Karpas-422 (cell line): ENCODE data around the gene CTDP1. TPM values are rescaled to one million over a fixed set of nuclear protein-coding genes. Genes with fewer than 3 reads are reported as not detected.

Source experiments
- DNase-seq: peaks from one replicate; pipeline ENCODE4 v3.0.0-alpha.2; 2015
- H2AFZ ChIP-seq: fragments of 200-600 bp; sonication (generic); 2 replicates; pipeline ENCODE4 v1.6.1; 2014; ENCODE audit warnings: antibody characterized with exemption, low read length, mixed read lengths
- H3K27ac ChIP-seq: fragments of 200-600 bp; sonication (generic); 2 replicates; pipeline ENCODE4 v1.5.1; 2014; ENCODE audit warnings: mild to moderate bottlenecking, low read length, moderate library complexity
- H3K27me3 ChIP-seq: fragments of 200-600 bp; sonication (generic); 2 replicates; pipeline ENCODE4 v1.6.1; 2014; ENCODE audit warnings: low read length, mixed read lengths
- H3K36me3 ChIP-seq: fragments of 200-600 bp; sonication (generic); 2 replicates; pipeline ENCODE4 v1.6.1; 2014; ENCODE audit warnings: low read length, mixed read lengths; ENCODE audit not compliant: insufficient read depth
- H3K4me1 ChIP-seq: fragments of 200-600 bp; sonication (generic); 2 replicates; pipeline ENCODE4 v1.6.1; 2014; ENCODE audit warnings: mild to moderate bottlenecking, low read length, mixed read lengths
- H3K4me2 ChIP-seq: fragments of 200-600 bp; sonication (generic); 2 replicates; pipeline ENCODE4 v1.6.1; 2014; ENCODE audit warnings: low read length, low read depth, mild to moderate bottlenecking; ENCODE audit not compliant: poor library complexity, severe bottlenecking
- H3K4me3 ChIP-seq: fragments of 200-600 bp; sonication (generic); 2 replicates; pipeline ENCODE4 v1.5.1; 2014; ENCODE audit warnings: mild to moderate bottlenecking, antibody characterized with exemption, low read length, mixed read lengths
- H3K79me2 ChIP-seq: fragments of 200-600 bp; sonication (generic); 2 replicates; pipeline ENCODE4 v1.6.1; 2014; ENCODE audit warnings: mild to moderate bottlenecking, low read length, mixed read lengths
- H3K9ac ChIP-seq: fragments of 200-600 bp; sonication (generic); 2 replicates; pipeline ENCODE4 v1.6.0; 2014; ENCODE audit warnings: low read length
- H3K9me2 ChIP-seq: fragments of 200-600 bp; sonication (generic), shearing (Covaris generic); replicated peaks from 2 replicates; pipeline ENCODE4 v1.6.0; 2014; ENCODE audit warnings: mild to moderate bottlenecking, low read length, moderate library complexity; ENCODE audit not compliant: insufficient read depth
- H3K9me3 ChIP-seq: fragments of 300-700, 200-600 bp; sonication (generic); 2 replicates; pipeline ENCODE4 v1.6.1; 2014; ENCODE audit warnings: low read length, mixed read lengths
- H4K20me1 ChIP-seq: fragments of 200-600 bp; sonication (generic); 2 replicates; pipeline ENCODE4 v1.6.1; 2014; ENCODE audit warnings: mild to moderate bottlenecking, antibody characterized with exemption, low read length, low read depth; ENCODE audit not compliant: insufficient read depth
- total RNA-seq: library from RNA; depleted of rRNA; stranded (reverse); fragments of >200 nt; shearing (Covaris generic); gene quantifications from 2 replicates; pipeline ENCODE4 v1.2.3, GENCODE V29; 2014; ENCODE audit warnings: low replicate concordance

CTDP1 gene
- total RNA-seq, 1 experiment from 2014 or later = 14.1 TPM

GRCh38 chr18:79772108-79772864 lies 92.7 kb downstream of the CTDP1 start:
- H3K79me2 ChIP-seq = no peaks in the 10 kb centered on the region
- H3K4me1 ChIP-seq = no peaks in the 10 kb centered on the region
- H3K9me3 ChIP-seq = no peaks in the 10 kb centered on the region
- H3K9ac ChIP-seq = no peak overlapping the region
- no peak overlapping the region for H3K4me3 ChIP-seq
- H3K9me2 ChIP-seq = no peaks in the 10 kb centered on the region
- no peak overlapping the region for H3K27ac ChIP-seq
- no peak for DNase-seq
- H2AFZ ChIP-seq = no peak overlapping the region
- no peaks in the 10 kb centered on the region for H3K36me3 ChIP-seq
- no peaks in the 10 kb centered on the region for H4K20me1 ChIP-seq
- no peak overlapping the region for H3K4me2 ChIP-seq
- peaks cover 2% of the 10 kb centered on the region; the same call in 1 of the 2 replicates for H3K27me3 ChIP-seq

GRCh38 chr18:79772865-79773696 lies 93.5 kb downstream of the CTDP1 start:
- H3K9ac ChIP-seq = no peak overlapping the region
- H3K4me1 ChIP-seq = no peaks in the 10 kb centered on the region
- H3K9me2 ChIP-seq = no peaks in the 10 kb centered on the region
- no peaks in the 10 kb centered on the region; the same call in 1 of the 2 replicates for H3K27me3 ChIP-seq
- H3K36me3 ChIP-seq = no peaks in the 10 kb centered on the region
- no peak overlapping the region for H3K4me3 ChIP-seq
- H2AFZ ChIP-seq = no peak overlapping the region
- no peaks in the 10 kb centered on the region for H3K79me2 ChIP-seq
- DNase-seq = no peak
- no peak overlapping the region for H3K27ac ChIP-seq
- H3K9me3 ChIP-seq = no peaks in the 10 kb centered on the region
- H4K20me1 ChIP-seq = no peaks in the 10 kb centered on the region
- no peak overlapping the region for H3K4me2 ChIP-seq

GRCh38 chr18:79774111-79774510 lies 94.5 kb downstream of the CTDP1 start:
- no peaks in the 10 kb centered on the region for H3K36me3 ChIP-seq
- no peaks in the 10 kb centered on the region for H3K9me2 ChIP-seq
- no peaks in the 10 kb centered on the region for H4K20me1 ChIP-seq
- no peak overlapping the region for H3K4me2 ChIP-seq
- no peaks in the 10 kb centered on the region for H3K79me2 ChIP-seq
- no peak overlapping the region for H3K9ac ChIP-seq
- H3K27me3 ChIP-seq = no peaks in the 10 kb centered on the region; the same call in 1 of the 2 replicates
- H2AFZ ChIP-seq = no peak overlapping the region
- H3K4me3 ChIP-seq = no peak overlapping the region
- H3K9me3 ChIP-seq = no peaks in the 10 kb centered on the region
- DNase-seq = no peak
- H3K4me1 ChIP-seq = peaks cover 1% of the 10 kb centered on the region; the same call in 1 of the 2 replicates
- H3K27ac ChIP-seq = no peak overlapping the region

- Histone ChIP-seq H3K27ac (no peak overlapping the region), H3K4me2 (no peak overlapping the region), H3K9me2 (no peaks in the 10 kb centered on the region), H3K9ac (no peak overlapping the region), H3K36me3 (no peaks in the 10 kb centered on the region), H3K27me3 (no peaks in the 10 kb centered on the region; the same call in 1 of the 2 replicates), H3K4me3 (no peak overlapping the region), H3K4me1 (peaks cover 3% of the 10 kb centered on the region; the same call in 1 of the 2 replicates), H3K9me3 (no peaks in the 10 kb centered on the region), H4K20me1 (no peaks in the 10 kb centered on the region), H3K79me2 (no peaks in the 10 kb centered on the region), H2AFZ (no peak overlapping the region)
- no peak for DNase-seq
Measured at GRCh38 chr18:79775441-79776221, 96.0 kb downstream of the CTDP1 start.

- Histone ChIP-seq H3K9ac (no peak overlapping the region), H3K9me2 (no peaks in the 10 kb centered on the region), H3K36me3 (no peaks in the 10 kb centered on the region), H3K4me1 (peaks cover 3% of the 10 kb centered on the region; the same call in 1 of the 2 replicates), H3K4me2 (no peak overlapping the region), H3K9me3 (no peaks in the 10 kb centered on the region), H2AFZ (no peak overlapping the region), H3K27ac (no peak overlapping the region), H3K4me3 (no peak overlapping the region), H3K79me2 (no peaks in the 10 kb centered on the region), H4K20me1 (no peaks in the 10 kb centered on the region), H3K27me3 (no peaks in the 10 kb centered on the region; the same call in 1 of the 2 replicates)
- no peak for DNase-seq
Measured at GRCh38 chr18:79776674-79777073, 97.1 kb downstream of the CTDP1 start.

GRCh38 chr18:79778291-79778791 lies 98.7 kb downstream of the CTDP1 start:
- no peaks in the 10 kb centered on the region for H3K79me2 ChIP-seq
- H3K27ac ChIP-seq = no peak overlapping the region
- no peaks in the 10 kb centered on the region for H4K20me1 ChIP-seq
- no peaks in the 10 kb centered on the region for H3K9me3 ChIP-seq
- no peaks in the 10 kb centered on the region; the same call in 1 of the 2 replicates for H3K27me3 ChIP-seq
- H3K4me3 ChIP-seq = no peak overlapping the region
- H3K9me2 ChIP-seq = no peaks in the 10 kb centered on the region
- H3K9ac ChIP-seq = no peak overlapping the region
- H3K4me1 ChIP-seq = peaks cover 3% of the 10 kb centered on the region; the same call in 1 of the 2 replicates
- no peak for DNase-seq
- H3K4me2 ChIP-seq = no peak overlapping the region
- H2AFZ ChIP-seq = no peak overlapping the region
- no peaks in the 10 kb centered on the region for H3K36me3 ChIP-seq

- H3K36me3 ChIP-seq = no peaks in the 10 kb centered on the region
- H3K9ac ChIP-seq = no peak overlapping the region
- H3K79me2 ChIP-seq = no peaks in the 10 kb centered on the region
- H3K9me2 ChIP-seq = no peaks in the 10 kb centered on the region
- DNase-seq = no peak
- H4K20me1 ChIP-seq = no peaks in the 10 kb centered on the region
- H3K4me1 ChIP-seq = peaks cover 3% of the 10 kb centered on the region; the same call in 1 of the 2 replicates
- no peak overlapping the region for H3K4me2 ChIP-seq
- H2AFZ ChIP-seq = no peak overlapping the region
- H3K9me3 ChIP-seq = no peaks in the 10 kb centered on the region
- no peaks in the 10 kb centered on the region; the same call in 1 of the 2 replicates for H3K27me3 ChIP-seq
- no peak overlapping the region for H3K4me3 ChIP-seq
- H3K27ac ChIP-seq = no peak overlapping the region
Measured at GRCh38 chr18:79779021-79779699, 99.6 kb downstream of the CTDP1 start.
